IPS-18c (cell line): Measurements from ENCODE around the gene PDILT.
"Not testable (repeated sequence)": the region's sequence is repeated elsewhere in the genome, so short reads cannot be mapped to it uniquely, and the experiment has no call there.

Experiments
- H3K4me3 ChIP-seq: 2 replicates; pipeline ENCODE4 v1.7.0; 2013; ENCODE audit warnings: low read depth, mild to moderate bottlenecking, low read length, moderate library complexity; ENCODE audit not compliant: insufficient read depth
- H3K9me3 ChIP-seq: one replicate; pipeline ENCODE4 v1.6.1; 2013; ENCODE audit warnings: mild to moderate bottlenecking, low read length, moderate library complexity; ENCODE audit not compliant: control insufficient read depth, insufficient read depth

Gene PDILT

GRCh38 chr16:20318006-20318405, 86.5 kb downstream of the PDILT start:
- Histone ChIP-seq H3K4me3 (no peak overlapping the region), H3K9me3 (no peaks in the 10 kb centered on the region)

- Histone ChIP-seq H3K9me3 (no peaks in the 10 kb centered on the region), H3K4me3 (no peak overlapping the region)
These were observed 87.4 kb downstream of the PDILT start for GRCh38 chr16:20317117-20317516.

- Histone ChIP-seq H3K4me3 (no peak overlapping the region), H3K9me3 (no peaks in the 10 kb centered on the region)
These were observed 87.8 kb downstream of the PDILT start for GRCh38 chr16:20316715-20317114.

GRCh38 chr16:20315764-20316163, 88.8 kb downstream of the PDILT start:
- Histone ChIP-seq H3K9me3 (no peaks in the 10 kb centered on the region), H3K4me3 (no peak overlapping the region)

- Histone ChIP-seq H3K4me3 (no peak overlapping the region), H3K9me3 (no peaks in the 10 kb centered on the region)
These were observed 90.0 kb downstream of the PDILT start for GRCh38 chr16:20314575-20314974.

GRCh38 chr16:20313741-20314140, 90.8 kb downstream of the PDILT start:
- no peak overlapping the region for H3K4me3 ChIP-seq
- H3K9me3 ChIP-seq, result no peaks in the 10 kb centered on the region

- not testable (repeated sequence) for H3K9me3 ChIP-seq, H3K4me3 ChIP-seq
These were observed 91.9 kb downstream of the PDILT start for GRCh38 chr16:20312536-20313095.

- H3K4me3 ChIP-seq, result no peak overlapping the region
These were observed 93.0 kb downstream of the PDILT start for GRCh38 chr16:20311548-20311947.

GRCh38 chr16:20310421-20311395, 93.8 kb downstream of the PDILT start:
- Histone ChIP-seq H3K9me3 (no peaks in the 10 kb centered on the region), H3K4me3 (no peak overlapping the region)

More at GRCh38 chr16:20311548-20311947, 93.0 kb downstream of the PDILT start:
- no peaks in the 10 kb centered on the region for H3K9me3 ChIP-seq

- no peak overlapping the region for H3K4me3 ChIP-seq
These were observed 94.8 kb downstream of the PDILT start for GRCh38 chr16:20309786-20310185.

More at GRCh38 chr16:20309786-20310185, 94.8 kb downstream of the PDILT start:
- H3K9me3 ChIP-seq, result no peaks in the 10 kb centered on the region
